H1 (cell line): ENCODE data around the gene USP30. TPM values are rescaled to one million over a fixed set of nuclear protein-coding genes. Genes with fewer than 3 reads are reported as not detected.

Experiments used
- CTCF ChIA-PET: fragments of 300-600 bp; sonication (Branson Sonifier 250); formaldehyde crosslinking; loops from one replicate; lab custom pipeline; 2021; ENCODE audit not compliant: partially characterized antibody; lab: Charles Lee
- POLR2A ChIA-PET: fragments of 300-600 bp; sonication (Branson Sonifier 250); formaldehyde crosslinking; loops from one replicate; lab custom pipeline; 2021; ENCODE audit warnings: inconsistent platforms; ENCODE audit not compliant: partially characterized antibody; lab: Charles Lee
- DNase-seq, 2 experiments: peaks; one replicate each; pipeline versions ENCODE4 v3.0.0 to v3.0.0-alpha.2; 2010 to 2022; ENCODE audit warnings: low spot score in 2 of 2, low read depth in 1 of 2, mixed read lengths in 1 of 2
- FAIRE-seq: peaks from 2 replicates; lab custom pipeline; 2011; peaks lifted over from hg19 to GRCh38; lab: Jason Lieb, UNC
- H2AFZ ChIP-seq: 2 replicates; pipeline ENCODE4 v1.8.1; 2012; ENCODE audit warnings: low read length, inconsistent platforms
- H2AK5ac ChIP-seq: 2 replicates; pipeline ENCODE4 v1.6.1; 2013; ENCODE audit warnings: low read depth, low read length
- H2BK120ac ChIP-seq: replicated peaks from 2 replicates; pipeline ENCODE3; 2013; ENCODE audit warnings: low read depth, low read length, inconsistent platforms
- H2BK12ac ChIP-seq: 2 replicates; pipeline ENCODE4 v1.6.1; 2013; ENCODE audit warnings: low read depth, low read length
- H2BK15ac ChIP-seq: 2 replicates; pipeline ENCODE4 v1.6.1; 2013; ENCODE audit warnings: low read length
- H2BK20ac ChIP-seq: 2 replicates; pipeline ENCODE4 v1.6.1; 2013; ENCODE audit warnings: low read length
- H2BK5ac ChIP-seq: 2 replicates; pipeline ENCODE4 v1.6.1; 2013; ENCODE audit warnings: low read depth, low read length
- H3K14ac ChIP-seq: 2 replicates; pipeline ENCODE4 v1.6.1; 2013; ENCODE audit warnings: inconsistent platforms; ENCODE audit not compliant: insufficient read length
- H3K18ac ChIP-seq: 2 replicates; pipeline ENCODE4 v1.6.1; 2013; ENCODE audit warnings: low read length; ENCODE audit errors: extremely low read depth
- H3K23ac ChIP-seq: 2 replicates; pipeline ENCODE4 v1.6.1; 2013; ENCODE audit warnings: inconsistent platforms; ENCODE audit not compliant: insufficient read length
- H3K23me2 ChIP-seq: 2 replicates; pipeline ENCODE4 v1.6.1; 2013; ENCODE audit warnings: low read depth, low read length
- H3K27ac ChIP-seq: 2 replicates; pipeline ENCODE4 v1.6.1; 2011; ENCODE audit warnings: low read depth, low read length, inconsistent platforms
- H3K27me3 ChIP-seq, 4 experiments: replicated peaks in 1 of 4; 1 replicate in 1 of 4; 2 replicates in 3 of 4; pipeline versions ENCODE4 v1.6.1 to v1.8.1; 2011 to 2013; ENCODE audit warnings: low read length in 3 of 4, mild to moderate bottlenecking in 3 of 4, inconsistent platforms in 2 of 4, mixed read lengths in 2 of 4, moderate library complexity in 1 of 4; ENCODE audit not compliant: control insufficient read depth in 3 of 4, insufficient read depth in 3 of 4; ENCODE audit errors: extremely low read depth in 1 of 4
- H3K36me3 ChIP-seq, 4 experiments: 2 replicates each; pipeline versions ENCODE4 v1.6.1 to v1.8.1; 2011 to 2013; ENCODE audit warnings: mild to moderate bottlenecking in 4 of 4, low read length in 3 of 4, moderate library complexity in 2 of 4, control low read depth in 1 of 4, inconsistent platforms in 1 of 4; ENCODE audit not compliant: insufficient read depth in 4 of 4, control insufficient read depth in 2 of 4
- H3K4ac ChIP-seq: replicated peaks from 2 replicates; pipeline ENCODE3; 2013; ENCODE audit warnings: low read length, low read depth, mixed read lengths, inconsistent platforms; ENCODE audit not compliant: insufficient read length
- H3K4me1 ChIP-seq, 4 experiments: replicated peaks in 1 of 4; 1 replicate in 1 of 4; 2 replicates in 3 of 4; pipeline versions ENCODE4 v1.6.1 to v1.8.1; 2011 to 2013; ENCODE audit warnings: low read length in 3 of 4, inconsistent platforms in 2 of 4, mixed read lengths in 1 of 4; ENCODE audit not compliant: insufficient read depth in 4 of 4, control insufficient read depth in 3 of 4
- H3K4me2 ChIP-seq, 2 experiments: 2 replicates each; pipeline versions ENCODE4 v1.6.1 to v1.8.1; 2011 to 2013; ENCODE audit warnings: low read depth in 2 of 2, low read length in 2 of 2, control low read depth in 1 of 2, inconsistent platforms in 1 of 2, mild to moderate bottlenecking in 1 of 2; ENCODE audit not compliant: insufficient read depth in 1 of 2
- H3K4me3 ChIP-seq, 4 experiments: fragments of 200-600, 300-600 bp in 1 of 4; sonication (generic), shearing (Covaris generic), sonication (Bioruptor Twin) in 1 of 4; 2 replicates each; pipeline versions ENCODE4 v1.5.1 to v1.8.1; 2011 to 2016; ENCODE audit warnings: low read length in 4 of 4, low read depth in 3 of 4, control low read depth in 2 of 4, inconsistent platforms in 2 of 4, mild to moderate bottlenecking in 2 of 4, mixed read lengths in 1 of 4, moderate library complexity in 1 of 4; ENCODE audit not compliant: insufficient read depth in 2 of 4; ENCODE audit errors: extremely low read depth in 1 of 4
- H3K56ac ChIP-seq: replicated peaks from 2 replicates; pipeline ENCODE3; 2013; ENCODE audit warnings: low read depth, mild to moderate bottlenecking, mixed read lengths, low read length, inconsistent platforms; ENCODE audit not compliant: insufficient read length
- H3K79me1 ChIP-seq: 2 replicates; pipeline ENCODE4 v1.6.1; 2013; ENCODE audit warnings: low read depth, low read length, control low read depth
- H3K79me2 ChIP-seq, 2 experiments: 2 replicates each; pipeline versions ENCODE4 v1.6.1 to v1.8.1; 2012 to 2013; ENCODE audit warnings: low read length in 2 of 2, mild to moderate bottlenecking in 2 of 2, inconsistent platforms in 1 of 2; ENCODE audit not compliant: insufficient read depth in 2 of 2, control insufficient read depth in 1 of 2
- H3K9ac ChIP-seq, 4 experiments: replicated peaks in 1 of 4; 1 replicate in 1 of 4; 2 replicates in 3 of 4; pipeline versions ENCODE4 v1.6.1 to v1.8.1; 2011 to 2013; ENCODE audit warnings: low read depth in 3 of 4, low read length in 3 of 4, control low read depth in 2 of 4, mild to moderate bottlenecking in 2 of 4, moderate library complexity in 2 of 4, inconsistent platforms in 1 of 4; ENCODE audit errors: extremely low read depth in 1 of 4
- H3K9me3 ChIP-seq, 2 experiments: 2 replicates each; pipeline versions ENCODE4 v1.6.1 to v1.8.1; 2012 to 2013; ENCODE audit warnings: mild to moderate bottlenecking in 2 of 2, moderate library complexity in 2 of 2, control low read depth in 1 of 2, inconsistent platforms in 1 of 2, low read depth in 1 of 2, low read length in 1 of 2, mixed read lengths in 1 of 2; ENCODE audit not compliant: insufficient read depth in 2 of 2
- H4K20me1 ChIP-seq, 2 experiments: replicated peaks in 1 of 2; 2 replicates each; pipeline versions ENCODE3 to v1.8.1; 2011 to 2013; ENCODE audit warnings: inconsistent platforms in 2 of 2, low read length in 2 of 2, mild to moderate bottlenecking in 1 of 2; ENCODE audit not compliant: insufficient read depth in 2 of 2, control insufficient read depth in 1 of 2
- H4K5ac ChIP-seq: 2 replicates; pipeline ENCODE4 v1.6.1; 2013; ENCODE audit warnings: low read length, low read depth, mixed read lengths, inconsistent platforms; ENCODE audit not compliant: insufficient read length
- H4K8ac ChIP-seq: 2 replicates; pipeline ENCODE4 v1.8.0; 2013; ENCODE audit warnings: mild to moderate bottlenecking, moderate library complexity, low read length, inconsistent platforms; ENCODE audit not compliant: insufficient read depth; ENCODE audit errors: extremely low read depth
- H4K91ac ChIP-seq: replicated peaks from 2 replicates; pipeline ENCODE3; 2013; ENCODE audit warnings: low read length, mixed read lengths, inconsistent platforms; ENCODE audit not compliant: insufficient read length
- SIX5 ChIP-seq: IDR thresholded peaks from 2 replicates; pipeline ENCODE4 v1.6.1; 2011; ENCODE audit warnings: mild to moderate bottlenecking, low read depth, low read length
- WGBS, 2 experiments: shearing (Covaris generic) in 1 of 2; methylation state at CpG; one replicate each; pipeline versions ENCODE4 v1.1.6 to v1.1.7; 2013 to 2015; ENCODE audit warnings: low lambda C conversion rate in 2 of 2, mixed read lengths in 2 of 2, inconsistent platforms in 1 of 2, low coverage in 1 of 2, missing lambda C conversion rate in 1 of 2; ENCODE audit not compliant: insufficient replicate concordance in 2 of 2, insufficient coverage in 1 of 2, insufficient read length in 1 of 2; ENCODE audit errors: extremely low coverage in 1 of 2, missing lambda C conversion rate in 1 of 2; 5-methylcytosine and 5-hydroxymethylcytosine counted together
- polyA plus RNA-seq, 7 experiments: library from polyadenylated mRNA; depleted of rRNA in 3 of 7; stranded (reverse) in 5 of 7; unstranded in 2 of 7; fragments of >200 nt in 5 of 7; fragments of 200-250 nt in 2 of 7; gene quantifications; 1 replicate in 5 of 7; 2 replicates in 1 of 7; 4 replicates in 1 of 7; pipeline versions ENCODE4 v1.2.1 to v1.2.3, GENCODE V29; 2011 to 2013; ENCODE audit warnings: missing spikeins in 2 of 7, mixed read lengths in 2 of 7
- total RNA-seq: library from RNA; stranded (reverse); fragmentation: NEBNext Ultra II Directional; extraction: Animal tissue kit (Norgen Biotek cat#: 25700); gene quantifications from 2 replicates; pipeline ENCODE4 v1.2.1, GENCODE V29; 2021

Gene USP30
- total and polyA plus RNA-seq, 2 of the 8 experiments (the other 6 are each of a cell fraction or from before 2014, with no cell fraction given) = 7.0 to 12.2 TPM

GRCh38 chr12:109057376-109057775, 5.0 kb downstream of the USP30 start:
- Histone ChIP-seq H2BK120ac (no peak overlapping the region), H2BK15ac (no peak overlapping the region), H3K79me2 (no peaks in the 10 kb centered on the region), H3K27me3 (no peaks in the 10 kb centered on the region), H3K23me2 (no peaks in the 10 kb centered on the region), H4K91ac (no peak overlapping the region), H3K4ac (no peak overlapping the region), H3K79me1 (no peaks in the 10 kb centered on the region), H3K36me3 (no peaks in the 10 kb centered on the region), H3K4me2 (no peak overlapping the region), H3K27ac (no peak overlapping the region), H3K9ac (no peak overlapping the region), H2AK5ac (no peak overlapping the region), H3K14ac (no peak overlapping the region), H3K4me1 (no peaks in the 10 kb centered on the region), H2BK12ac (no peak overlapping the region), H3K9me3 (no peaks in the 10 kb centered on the region), H2AFZ (no peak overlapping the region), H2BK20ac (no peak overlapping the region), H3K18ac (no peak overlapping the region), H3K4me3 (no peak overlapping the region), H4K20me1 (no peaks in the 10 kb centered on the region), H3K23ac (no peak overlapping the region), H4K5ac (no peak overlapping the region), H3K56ac (no peak overlapping the region), H4K8ac (no peak overlapping the region), H2BK5ac (no peak overlapping the region)
- POLR2A ChIA-PET = no interaction called here
- FAIRE-seq = no peak
- 81% methylated on average over 1 of the region's 1 CpG; no CpG with 5 or more reads in 1 of the 2 experiments for WGBS, 2 experiments
- TF ChIP-seq SIX5 = no peak
- DNase-seq = no peak
- CTCF ChIA-PET = no interaction called here
